Measurements from ENCODE around the gene GET4. TPM values are rescaled to one million over a fixed set of nuclear protein-coding genes. Genes with fewer than 3 reads are reported as not detected.
A peak's percentile ranks its signal among the peaks of the same experiment; 100 is the strongest.

GET4 gene
- total RNA-seq, 1 donor from 2014 or later: 44.5 TPM

GRCh38 chr7:913736-914520 lies 37.6 kb downstream of the GET4 start:
- no peaks in the 10 kb centered on the region for H3K36me3 ChIP-seq (ENCODE audit: control insufficient read depth, insufficient read depth, low read length)
- DNase-seq (ENCODE audit: low read depth) (peak; percentile 25), FAIRE-seq (no peak)
- peak; percentile 18 for TF ChIP-seq CTCF (IDR thresholded peaks at IDR 0.05; ENCODE audit: insufficient read depth, low read length, severe bottlenecking)
- no peak overlapping the region for H3K4me3 ChIP-seq (ENCODE audit: low read depth, low read length)
- no peaks in the 10 kb centered on the region for H3K27me3 ChIP-seq (ENCODE audit: control insufficient read depth, insufficient read depth, low read length)

- Histone ChIP-seq H3K4me3 (ENCODE audit: low read depth, low read length) (no peak overlapping the region), H3K27me3 (ENCODE audit: control insufficient read depth, insufficient read depth, low read length) (no peaks in the 10 kb centered on the region), H3K36me3 (ENCODE audit: control insufficient read depth, insufficient read depth, low read length) (no peaks in the 10 kb centered on the region)
- TF ChIP-seq CTCF (IDR thresholded peaks at IDR 0.05; ENCODE audit: insufficient read depth, low read length, severe bottlenecking): no peak
- FAIRE-seq (no peak), DNase-seq (ENCODE audit: low read depth) (no peak)
These were observed 38.3 kb downstream of the GET4 start for GRCh38 chr7:914521-915194.

DNA sequence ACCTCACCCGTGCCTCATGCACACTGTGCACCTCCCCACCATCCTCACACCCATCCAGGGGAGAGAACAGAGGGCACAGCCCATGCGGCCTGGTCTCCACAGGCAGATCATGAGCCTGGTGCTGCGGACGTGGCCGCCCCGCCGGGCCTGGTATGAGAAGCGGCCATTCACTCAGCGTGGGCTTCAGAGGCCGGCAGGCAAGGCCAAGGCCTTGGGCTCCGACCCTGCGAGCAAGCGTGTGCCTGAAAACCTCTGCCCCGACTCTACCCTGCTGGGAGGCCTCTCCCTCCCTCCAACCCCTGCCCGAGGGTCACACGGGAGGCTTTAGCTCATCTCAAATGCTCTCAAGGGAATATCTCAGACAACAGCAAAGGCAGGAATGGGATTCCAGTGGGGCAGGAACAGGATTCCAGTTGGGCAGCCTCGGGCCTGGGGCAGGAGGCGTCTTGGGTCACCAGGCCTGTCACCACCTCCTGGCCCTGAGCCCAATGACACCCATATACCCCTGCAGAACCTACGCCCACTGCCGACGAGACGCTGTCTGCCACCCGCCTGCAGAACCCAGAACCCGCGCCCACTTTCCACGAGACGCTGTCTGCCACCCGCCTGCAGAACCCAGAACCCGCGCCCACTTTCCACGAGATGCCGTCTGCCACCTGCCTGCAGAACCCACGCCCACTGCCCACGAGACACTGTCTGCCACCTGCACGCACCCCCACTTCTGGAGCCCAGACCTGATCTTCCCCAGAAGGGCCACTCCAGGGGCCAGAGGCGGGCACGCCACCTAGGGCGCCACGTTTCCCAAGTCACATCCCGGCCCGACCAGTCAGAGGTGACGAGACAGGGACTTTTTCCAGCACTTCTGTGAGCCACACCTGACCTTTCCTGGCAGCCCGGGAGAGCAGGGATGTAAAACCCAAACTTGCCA lies 39.2 kb downstream of the GET4 start:
- FAIRE-seq (peak; percentile 13), DNase-seq (ENCODE audit: low read depth) (no peak)
- Histone ChIP-seq H3K36me3 (ENCODE audit: control insufficient read depth, insufficient read depth, low read length) (no peaks in the 10 kb centered on the region), H3K27me3 (ENCODE audit: control insufficient read depth, insufficient read depth, low read length) (no peaks in the 10 kb centered on the region), H3K4me3 (ENCODE audit: low read depth, low read length) (no peak overlapping the region)
- TF ChIP-seq CTCF (IDR thresholded peaks at IDR 0.05; ENCODE audit: insufficient read depth, low read length, severe bottlenecking): no peak

DNA sequence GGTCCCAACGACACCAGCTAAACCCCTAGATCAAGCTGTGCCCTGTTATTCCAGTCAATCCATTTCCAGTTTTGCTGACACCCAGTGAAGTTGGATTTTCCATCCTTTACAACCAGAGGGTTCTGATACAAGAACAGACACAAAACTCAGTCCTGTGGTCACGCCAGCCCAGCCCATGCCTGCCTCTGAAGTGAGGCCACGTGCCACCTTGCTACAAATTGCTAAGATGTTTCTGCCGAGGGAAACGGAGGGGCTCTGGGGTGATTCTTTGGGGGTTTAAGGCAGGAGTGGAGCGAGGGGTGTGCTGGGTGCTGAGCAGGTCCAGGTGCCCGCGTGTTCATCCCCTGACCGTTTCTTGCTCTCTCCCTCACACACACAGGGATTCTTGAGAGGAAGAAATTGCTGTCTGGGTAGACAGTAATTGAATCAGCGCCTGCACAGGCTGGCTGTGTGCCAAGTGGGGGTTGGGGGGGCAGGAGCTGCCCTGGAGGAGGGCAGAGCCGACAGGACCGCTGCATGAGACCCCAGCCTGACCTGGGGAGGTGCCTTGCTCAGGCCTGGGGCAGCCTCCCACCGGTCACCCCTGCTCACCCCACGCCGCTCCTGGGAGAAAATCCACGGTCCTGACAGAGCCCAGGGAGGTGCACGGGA lies 40.1 kb downstream of the GET4 start:
- peak; percentile 52 for FAIRE-seq
- no peak for DNase-seq (ENCODE audit: low read depth)
- no peaks in the 10 kb centered on the region for H3K27me3 ChIP-seq (ENCODE audit: control insufficient read depth, insufficient read depth, low read length)
- TF ChIP-seq CTCF (IDR thresholded peaks at IDR 0.05; ENCODE audit: insufficient read depth, low read length, severe bottlenecking): no peak
- H3K4me3 ChIP-seq (ENCODE audit: low read depth, low read length): no peak overlapping the region
- no peaks in the 10 kb centered on the region for H3K36me3 ChIP-seq (ENCODE audit: control insufficient read depth, insufficient read depth, low read length)

- DNase-seq (ENCODE audit: low read depth) (no peak), FAIRE-seq (no peak)
- TF ChIP-seq CTCF (IDR thresholded peaks at IDR 0.05; ENCODE audit: insufficient read depth, low read length, severe bottlenecking): no peak
- H3K4me3 ChIP-seq (ENCODE audit: low read depth, low read length): no peak overlapping the region
- H3K36me3 ChIP-seq (ENCODE audit: control insufficient read depth, insufficient read depth, low read length): no peaks in the 10 kb centered on the region
- no peaks in the 10 kb centered on the region for H3K27me3 ChIP-seq (ENCODE audit: control insufficient read depth, insufficient read depth, low read length)
These were observed 41.1 kb downstream of the GET4 start for GRCh38 chr7:917255-918117.
